Measurements from ENCODE around the gene PLPPR3.

PLPPR3 gene

DNA sequence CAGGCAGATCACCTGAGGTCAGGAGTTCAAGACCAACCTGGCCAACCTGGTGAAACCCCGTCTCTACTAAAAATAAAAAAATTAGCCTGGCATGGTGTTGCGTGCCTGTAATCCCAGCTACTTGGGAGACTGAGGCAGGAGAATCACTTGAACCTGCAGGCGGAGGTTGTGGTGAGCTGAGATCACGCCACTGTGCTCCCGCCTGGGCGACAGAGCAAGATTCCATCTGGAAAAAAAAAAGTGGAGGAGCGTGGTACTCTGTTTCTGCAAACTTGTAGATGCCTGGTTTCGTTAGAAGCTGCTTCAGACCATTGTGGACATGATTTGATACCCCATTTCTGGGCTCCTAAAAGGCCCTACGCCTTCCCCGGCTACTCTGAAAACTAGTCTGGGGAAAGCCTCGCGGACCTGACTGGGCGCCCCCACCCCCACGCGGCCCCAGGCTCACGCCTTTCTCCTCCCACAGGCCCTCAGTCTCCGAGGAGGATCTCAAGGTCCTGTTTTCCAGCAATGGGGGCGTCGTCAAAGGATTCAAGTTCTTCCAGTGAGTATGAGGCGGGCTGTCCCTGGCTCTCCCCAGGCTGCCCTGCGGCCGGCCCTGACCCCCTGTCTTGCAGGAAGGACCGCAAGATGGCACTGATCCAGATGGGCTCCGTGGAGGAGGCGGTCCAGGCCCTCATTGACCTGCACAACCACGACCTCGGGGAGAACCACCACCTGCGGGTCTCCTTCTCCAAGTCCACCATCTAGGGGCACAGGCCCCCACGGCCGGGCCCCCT is 11.5 kb downstream of the PLPPR3 start:
- no peak for DNase-seq (ENCODE audit: low read depth)

- DNase-seq (ENCODE audit: low read depth) = no peak
Measured at GRCh38 chr19:808423-808775, 13.4 kb downstream of the PLPPR3 start.

GRCh38 chr19:807627-808422 is 13.9 kb downstream of the PLPPR3 start:
- DNase-seq (ENCODE audit: low read depth) = no peak

- DNase-seq (ENCODE audit: low read depth) = no peak
Measured at GRCh38 chr19:806815-807421, 14.8 kb downstream of the PLPPR3 start.

DNA sequence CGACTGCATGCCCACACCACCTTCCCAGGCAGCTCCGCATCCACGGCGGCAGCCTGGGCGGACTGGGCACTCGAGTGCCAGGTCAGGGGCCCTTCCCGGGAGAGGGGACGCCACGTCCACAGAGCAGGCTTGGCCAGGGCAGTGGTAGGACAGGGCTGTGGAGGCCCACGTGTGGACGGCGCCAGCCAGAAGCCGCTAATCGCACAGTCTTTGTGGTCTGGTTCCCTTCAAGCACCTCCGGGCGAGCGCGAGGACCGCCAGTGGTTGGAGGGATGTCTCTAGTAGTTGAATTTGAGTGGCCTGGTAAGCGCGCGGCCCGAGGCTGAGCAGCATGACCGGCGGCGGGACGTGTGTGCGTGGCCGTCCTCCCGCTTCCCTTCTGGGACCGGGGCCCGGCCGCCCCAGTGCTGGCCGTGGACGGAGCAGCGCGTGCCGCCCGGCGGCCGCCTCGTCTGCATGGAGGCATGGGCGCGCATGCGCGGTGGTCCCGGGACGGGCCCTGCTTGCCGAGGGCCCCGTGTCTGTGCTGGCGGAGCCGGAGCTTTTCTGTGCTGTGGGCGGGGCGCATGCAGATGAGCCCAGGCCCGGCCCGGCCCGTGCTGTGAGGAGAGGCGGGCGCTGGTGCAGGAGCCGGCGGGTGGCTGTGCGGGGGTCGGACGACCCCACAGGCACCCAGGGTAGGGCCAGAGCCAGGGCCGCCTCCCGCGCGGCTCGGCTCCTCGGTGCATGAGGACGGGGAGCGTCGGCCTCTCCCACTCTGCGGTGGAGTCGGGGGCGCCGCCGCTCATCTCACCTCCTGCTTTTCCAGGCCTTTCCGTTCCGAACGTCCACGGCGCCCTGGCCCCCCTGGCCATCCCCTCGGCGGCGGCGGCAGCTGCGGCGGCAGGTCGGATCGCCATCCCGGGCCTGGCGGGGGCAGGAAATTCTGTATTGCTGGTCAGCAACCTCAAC is 15.9 kb downstream of the PLPPR3 start:
- no peak for DNase-seq (ENCODE audit: low read depth)

DNA sequence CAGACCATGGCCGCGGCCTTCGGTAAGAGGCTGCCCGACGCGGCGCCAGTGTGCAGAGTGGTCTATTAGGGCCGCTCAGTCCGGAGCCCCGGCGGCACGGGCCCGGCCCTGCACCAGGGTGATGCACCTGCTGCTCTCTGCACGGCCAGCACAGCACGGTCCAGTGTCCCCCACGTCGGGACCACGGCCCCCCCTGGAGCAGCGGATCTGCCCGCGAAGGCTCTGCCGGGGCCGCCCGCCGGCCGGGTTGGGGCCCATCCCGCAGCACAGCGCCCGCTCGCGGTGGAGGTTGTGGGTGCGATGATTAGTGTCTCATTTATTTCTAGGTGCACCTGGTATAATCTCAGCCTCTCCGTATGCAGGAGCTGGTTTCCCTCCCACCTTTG is 16.6 kb downstream of the PLPPR3 start:
- DNase-seq (ENCODE audit: low read depth) = no peak

DNA sequence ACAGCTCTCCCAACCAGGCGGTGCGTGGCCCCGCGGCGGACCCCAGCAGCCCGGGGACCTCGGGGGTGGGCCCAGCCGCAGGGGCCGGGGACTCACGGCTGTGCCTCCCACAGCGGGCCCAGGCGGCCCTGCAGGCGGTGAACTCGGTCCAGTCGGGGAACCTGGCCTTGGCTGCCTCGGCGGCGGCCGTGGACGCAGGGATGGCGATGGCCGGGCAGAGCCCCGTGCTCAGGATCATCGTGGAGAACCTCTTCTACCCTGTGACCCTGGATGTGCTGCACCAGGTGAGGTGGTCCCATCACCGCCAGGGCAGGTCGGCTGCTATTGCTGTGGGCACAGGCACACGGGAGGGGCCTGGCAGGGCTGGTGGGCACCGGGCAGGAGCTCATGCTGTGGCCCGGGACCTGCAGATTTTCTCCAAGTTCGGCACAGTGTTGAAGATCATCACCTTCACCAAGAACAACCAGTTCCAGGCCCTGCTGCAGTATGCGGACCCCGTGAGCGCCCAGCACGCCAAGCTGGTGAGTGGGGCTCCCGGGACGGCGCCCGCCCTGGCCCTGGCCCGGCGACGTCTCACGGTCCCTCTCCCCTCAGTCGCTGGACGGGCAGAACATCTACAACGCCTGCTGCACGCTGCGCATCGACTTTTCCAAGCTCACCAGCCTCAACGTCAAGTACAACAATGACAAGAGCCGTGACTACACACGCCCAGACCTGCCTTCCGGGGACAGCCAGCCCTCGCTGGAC is 17.2 kb downstream of the PLPPR3 start:
- DNase-seq (ENCODE audit: low read depth) = no peak

GRCh38 chr19:803686-804418 is 17.9 kb downstream of the PLPPR3 start:
- no peak for DNase-seq (ENCODE audit: low read depth)

- DNase-seq (ENCODE audit: low read depth) = no peak
Measured at GRCh38 chr19:803099-803561, 18.6 kb downstream of the PLPPR3 start.

DNA sequence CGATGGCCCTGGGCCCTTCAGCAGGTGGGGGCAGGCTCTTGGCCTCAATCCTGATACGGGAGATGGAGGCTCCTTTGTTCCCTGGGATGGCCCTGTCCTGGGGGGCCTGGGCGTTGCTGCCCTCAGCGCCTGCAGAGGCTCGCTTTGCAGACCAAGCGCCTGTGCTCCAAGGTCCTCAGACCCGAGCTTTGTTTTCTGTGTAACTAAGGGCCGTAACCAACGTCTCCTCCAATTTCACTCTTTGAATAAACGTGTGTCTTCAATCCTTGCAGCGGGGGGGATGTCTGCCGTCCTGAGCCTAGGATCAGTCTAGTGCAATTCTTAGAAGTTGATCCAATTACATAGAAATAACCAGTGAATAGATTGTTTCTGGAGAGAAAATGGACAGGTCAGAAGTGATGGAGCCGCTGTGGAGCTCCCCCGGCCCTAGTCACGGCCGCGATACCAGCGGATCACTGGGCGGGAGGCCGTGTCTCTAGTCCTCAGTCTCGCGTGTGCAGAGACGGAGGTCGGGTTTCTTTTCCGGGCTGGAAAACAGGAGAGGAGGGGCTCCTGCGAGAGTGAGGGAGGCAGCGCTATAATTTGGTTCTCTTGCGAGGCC is 19.2 kb downstream of the PLPPR3 start:
- DNase-seq (ENCODE audit: low read depth) = no peak

DNA sequence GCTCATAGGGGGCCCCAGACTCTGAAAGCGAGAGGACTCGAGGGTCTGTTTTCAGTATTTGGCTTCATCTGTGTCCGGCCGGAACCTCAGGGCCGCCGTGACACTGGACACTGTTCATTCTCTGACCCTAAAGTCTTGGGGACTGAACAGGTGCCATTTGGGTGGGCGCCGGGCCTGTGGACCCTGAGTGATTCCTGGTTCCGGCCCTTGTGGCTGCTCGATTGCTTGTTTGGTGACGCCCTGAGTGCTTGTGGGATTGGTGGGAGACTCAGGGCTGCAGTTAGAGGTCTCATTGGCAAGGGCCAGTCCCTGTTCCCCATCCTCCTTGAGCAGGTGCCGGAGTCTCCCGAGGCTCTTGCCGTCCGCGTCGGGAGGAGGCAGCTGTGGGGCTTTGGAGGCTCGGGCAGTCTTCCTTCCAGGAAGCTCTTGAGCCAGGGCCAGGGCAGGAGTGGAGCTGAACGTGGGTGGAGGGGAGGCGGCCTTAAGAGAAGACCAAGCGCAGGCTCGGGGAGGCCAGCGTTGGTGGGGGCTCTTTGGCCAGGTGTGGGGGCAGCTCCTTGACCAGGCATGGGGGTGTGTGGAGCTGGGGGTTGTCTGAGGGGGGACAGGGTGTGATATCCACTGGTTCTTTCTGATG is 19.8 kb downstream of the PLPPR3 start:
- no peak for DNase-seq (ENCODE audit: low read depth)

- DNase-seq (ENCODE audit: low read depth) = no peak
Measured at GRCh38 chr19:801030-801860, 20.5 kb downstream of the PLPPR3 start.

- DNase-seq (ENCODE audit: low read depth) = no peak
Measured at GRCh38 chr19:800360-801029, 21.3 kb downstream of the PLPPR3 start.

DNA sequence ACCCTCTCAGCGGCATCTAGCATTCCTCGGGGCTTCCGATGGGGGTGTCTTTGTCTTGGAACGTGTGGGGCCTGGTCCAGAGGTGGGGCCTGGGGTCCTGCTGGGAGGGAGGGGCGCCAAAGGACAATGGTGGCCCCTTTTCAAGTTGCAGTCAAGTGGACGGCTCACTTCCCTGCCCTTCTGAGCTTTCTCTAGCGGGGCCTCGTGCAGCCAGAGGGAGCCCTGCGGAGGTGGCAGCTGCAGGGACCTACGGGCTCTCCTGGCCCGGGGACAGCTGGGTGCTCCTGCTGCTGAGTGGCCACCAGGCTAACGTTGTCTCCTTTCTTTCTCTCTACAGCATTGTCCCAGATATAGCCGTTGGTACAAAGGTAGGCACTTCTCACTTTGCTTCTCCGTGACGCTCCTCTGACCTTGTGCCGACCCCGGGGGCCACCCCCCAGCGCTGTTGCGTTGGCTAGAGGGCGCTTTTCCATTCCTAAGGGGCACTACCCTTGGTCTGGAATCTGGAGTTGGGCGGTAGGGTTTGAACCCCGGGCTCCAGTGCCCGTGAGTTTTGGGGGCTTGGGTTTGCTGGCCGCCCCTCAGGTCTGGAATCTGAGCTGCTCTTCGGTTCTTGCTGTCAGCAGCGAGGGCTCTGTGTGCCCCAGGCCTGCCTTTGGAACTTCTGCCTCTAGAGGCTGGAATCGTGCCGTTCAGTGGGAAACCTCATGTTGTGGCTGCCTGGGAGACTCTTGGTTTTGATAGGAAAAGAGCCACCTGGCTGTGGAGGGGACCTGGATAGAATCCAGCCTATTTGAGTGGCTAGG is 22.5 kb downstream of the PLPPR3 start:
- no peak for DNase-seq (ENCODE audit: low read depth)

GRCh38 chr19:798415-799075 is 23.2 kb downstream of the PLPPR3 start:
- DNase-seq (ENCODE audit: low read depth) = no peak

- DNase-seq (ENCODE audit: low read depth) = peak; percentile 77
Measured at GRCh38 chr19:797528-798414, 24.0 kb downstream of the PLPPR3 start.

Measured in stromal cell of bone marrow (primary cell).